NCI-H2171 treated with DMSO at 0.1 percent for 48 hours (cell line): ENCODE measurements around the gene USH1C.

Experiments used
- DNase-seq: peaks from one replicate; lab custom pipeline; 2025; lab: John Stamatoyannopoulos, UW

The USH1C gene

GRCh38 chr11:17504330-17505107 is 39.7 kb downstream of the USH1C start:
- peak; percentile 47 for DNase-seq

DNA sequence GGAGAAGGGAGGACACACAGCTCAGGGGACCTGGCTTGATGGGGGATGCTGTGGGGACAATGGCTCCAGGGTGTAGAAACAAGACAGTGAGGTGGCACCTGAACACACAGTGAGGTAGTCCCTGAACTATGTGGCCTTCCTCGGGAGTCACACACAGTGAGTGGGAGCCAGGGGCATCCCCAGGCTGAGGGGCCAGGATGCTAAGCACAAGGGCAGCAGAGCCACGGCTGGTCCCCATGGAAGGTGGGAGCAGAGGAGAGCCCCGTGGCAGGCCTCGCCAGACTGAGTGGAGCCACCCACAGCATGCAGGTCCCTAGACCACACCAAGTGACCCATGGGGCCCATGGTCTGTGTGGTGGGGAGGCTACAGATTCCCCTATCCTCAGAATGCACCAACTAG is 41.6 kb downstream of the USH1C start:
- DNase-seq: no peak

DNA sequence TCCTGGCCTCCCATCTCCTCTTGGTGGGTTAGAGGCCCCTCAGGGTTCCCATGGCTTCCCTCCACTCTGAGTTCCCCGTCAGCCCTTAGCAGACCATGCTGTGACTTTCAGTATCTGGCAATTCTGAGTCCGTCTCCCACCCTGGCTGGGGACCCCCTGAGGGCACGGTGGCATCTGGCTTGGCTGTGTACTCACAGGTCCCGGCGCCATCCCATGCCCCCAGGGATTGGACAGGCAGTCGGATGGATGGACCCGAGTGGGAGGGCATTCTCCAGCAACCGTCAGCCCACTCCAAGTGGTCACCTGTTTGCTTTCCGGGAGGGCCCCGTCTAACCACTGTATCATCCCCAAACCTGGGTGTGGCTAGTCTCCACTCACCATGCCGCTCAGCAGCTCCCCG is 43.5 kb downstream of the USH1C start:
- DNase-seq: no peak

GRCh38 chr11:17498475-17498874 is 45.7 kb downstream of the USH1C start:
- no peak for DNase-seq

GRCh38 chr11:17498058-17498457 is 46.2 kb downstream of the USH1C start:
- DNase-seq: no peak

DNA sequence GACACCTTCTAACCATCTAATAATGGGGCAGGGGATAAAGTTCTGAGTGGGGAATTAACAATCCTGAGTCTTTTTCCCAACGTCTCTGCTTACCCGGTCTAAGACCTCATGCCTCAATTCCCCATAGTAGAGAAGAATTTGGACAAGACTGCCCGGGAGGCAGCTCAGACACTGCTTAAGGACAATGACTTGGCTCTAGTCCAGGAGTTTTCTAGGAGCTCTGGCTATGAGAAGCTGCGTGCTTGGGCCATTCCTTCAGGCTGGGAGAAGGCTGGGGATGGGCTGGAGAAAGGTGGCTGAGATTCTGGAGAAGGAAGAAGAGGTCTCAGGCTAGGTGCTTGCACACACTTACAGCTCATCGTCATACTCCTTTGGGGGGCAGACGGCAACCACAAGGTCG is 47.8 kb downstream of the USH1C start:
- DNase-seq: no peak

- DNase-seq: no peak
Measured at GRCh38 chr11:17494019-17494418, 50.2 kb downstream of the USH1C start.

DNA sequence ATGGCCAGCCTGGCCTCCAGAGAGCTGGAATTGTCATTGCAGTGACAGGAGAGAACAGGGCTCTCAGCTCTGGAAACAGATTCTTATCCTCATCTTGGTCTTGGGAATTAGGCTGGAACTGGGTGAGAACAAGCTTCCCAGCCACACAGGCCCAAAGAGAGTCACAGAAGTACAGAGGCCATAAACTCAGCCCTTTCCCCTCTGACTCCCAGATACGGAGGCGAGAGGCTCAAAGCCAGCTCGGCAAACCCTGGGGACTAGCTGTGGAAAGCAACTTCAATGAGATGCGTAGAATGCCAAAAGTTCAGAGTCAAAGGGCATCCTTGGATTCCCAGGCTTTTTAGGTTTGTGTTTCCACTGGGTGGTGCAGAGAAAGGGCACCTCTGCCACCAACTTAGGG is 53.3 kb downstream of the USH1C start:
- DNase-seq: no peak

GRCh38 chr11:17490232-17490631 is 54.0 kb downstream of the USH1C start:
- no peak for DNase-seq

DNA sequence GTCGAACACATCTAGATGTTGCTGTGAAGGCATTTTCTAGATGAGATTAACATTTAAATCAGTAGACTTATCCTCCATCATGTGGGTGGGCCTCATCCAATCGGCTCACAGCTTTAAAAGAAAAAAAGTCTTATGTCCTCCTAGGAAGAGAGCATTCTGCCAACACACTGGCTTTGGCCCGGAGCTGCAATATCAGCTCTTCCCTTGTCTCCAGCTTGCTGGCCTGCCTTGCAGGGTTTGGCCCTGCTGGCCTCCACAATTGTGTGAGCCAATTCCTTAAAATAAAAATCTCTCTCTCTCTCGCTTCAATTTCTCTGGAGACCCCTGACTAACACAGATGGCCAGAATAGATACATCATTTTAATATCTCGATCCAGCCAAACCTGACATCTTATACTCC is 54.5 kb downstream of the USH1C start:
- DNase-seq: no peak

GRCh38 chr11:17488563-17488962 is 55.7 kb downstream of the USH1C start:
- DNase-seq: no peak

GRCh38 chr11:17486646-17487045 is 57.6 kb downstream of the USH1C start:
- DNase-seq: no peak

- no peak for DNase-seq
Measured at GRCh38 chr11:17483505-17483904, 60.7 kb downstream of the USH1C start.

- no peak for DNase-seq
Measured at GRCh38 chr11:17481905-17482304, 62.3 kb downstream of the USH1C start.

GRCh38 chr11:17479284-17480214 is 64.7 kb downstream of the USH1C start:
- peak; percentile 20 for DNase-seq

- no peak for DNase-seq
Measured at GRCh38 chr11:17478070-17478469, 66.1 kb downstream of the USH1C start.

DNA sequence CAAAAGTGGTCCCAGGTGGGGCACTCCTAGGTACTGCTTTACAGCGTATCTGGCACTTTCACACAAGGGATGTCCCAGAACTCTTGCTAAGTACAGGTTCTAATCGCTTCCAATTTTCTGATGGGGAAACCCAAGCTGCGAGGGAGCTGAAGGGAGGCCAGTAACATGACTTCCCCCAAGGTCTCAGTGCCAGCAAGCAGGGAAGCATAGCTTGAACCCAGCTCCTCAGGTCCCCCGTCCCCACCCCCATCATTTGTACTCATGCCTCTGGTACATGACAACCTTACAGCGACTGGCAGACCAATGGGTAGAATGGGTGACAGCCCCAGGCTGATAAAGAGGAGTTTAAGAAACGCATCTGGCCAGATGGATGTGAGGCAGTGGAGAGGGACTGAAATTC is 66.9 kb downstream of the USH1C start:
- no peak for DNase-seq

GRCh38 chr11:17477084-17477333 is 67.2 kb downstream of the USH1C start:
- no peak for DNase-seq

GRCh38 chr11:17476317-17477083 is 67.7 kb downstream of the USH1C start, which contains the start of gene ABCC8:
Gene ABCC8 (minus strand): TSS chr11:17476845. CDS start chr11:17476776, 69 bp downstream.
- peak; percentile 19 for DNase-seq

DNA sequence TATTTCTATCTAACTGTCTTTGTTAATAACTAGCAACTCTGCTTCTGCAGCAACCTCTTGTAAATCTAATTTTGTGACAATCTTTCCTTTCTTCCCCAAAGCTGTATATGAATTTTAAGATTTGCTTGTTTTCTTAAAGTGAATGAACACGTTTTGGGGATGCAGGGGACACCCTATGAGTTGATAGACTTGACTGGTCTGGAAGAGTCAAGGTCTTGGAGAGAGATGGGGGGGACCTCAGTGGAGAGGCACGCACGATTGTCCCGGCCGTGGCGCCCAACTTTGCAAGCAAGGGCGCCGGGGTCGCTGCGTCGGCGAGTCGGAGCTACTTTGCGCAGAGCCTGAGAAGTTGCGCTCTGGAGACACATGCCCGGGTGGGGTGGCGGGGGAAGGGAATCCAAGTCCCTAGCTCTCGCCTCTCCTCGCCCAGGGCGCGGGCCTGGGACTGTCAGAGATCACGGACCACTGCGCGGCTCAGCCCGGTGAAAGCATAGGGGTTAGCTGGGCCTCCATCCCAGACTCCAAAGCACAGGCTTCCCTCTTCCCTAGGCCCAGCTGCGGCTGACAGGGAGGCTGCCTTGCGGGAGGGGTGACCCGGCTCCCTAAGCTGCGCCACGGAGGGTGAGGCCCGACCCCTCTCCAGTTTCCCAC is 68.4 kb downstream of the USH1C start:
- peak; percentile 6 for DNase-seq

- peak; percentile 63 for DNase-seq
Measured at GRCh38 chr11:17473071-17473744, 71.0 kb downstream of the USH1C start.
